Left renal cortex interstitium (tissue), 4 donors: ENCODE results near the gene ADGRB2. TPM values are rescaled to one million over a fixed set of nuclear protein-coding genes. Genes with fewer than 3 reads are reported as not detected.

ENCODE experiments used
- DNase-seq, 4 donors: peaks; one replicate each; pipeline ENCODE4 v3.0.0-alpha.2; 2013; ENCODE audit warnings: low read depth in 4 of 4, low spot score in 2 of 4, missing footprints in 1 of 4
- polyA plus RNA-seq, 4 donors: library from polyadenylated mRNA; unstranded; fragments of 120-200 nt; gene quantifications; one replicate each; pipeline ENCODE4 v1.2.1, GENCODE V29; 2013; ENCODE audit not compliant: insufficient read length in 4 of 4

ADGRB2 gene
- polyA plus RNA-seq, 4 donors = 9.7 to 18.7 (median 17.9) TPM

GRCh38 chr1:31765516-31765915, 1.4 kb upstream of the ADGRB2 start:
- no peak for DNase-seq

GRCh38 chr1:31765041-31765467, 914 bp upstream of the ADGRB2 start:
- no peak for DNase-seq

- DNase-seq = no peak
These were observed 349 bp downstream of the ADGRB2 start for GRCh38 chr1:31763671-31764311.

GRCh38 chr1:31762726-31763670, 1.1 kb downstream of the ADGRB2 start:
- no peak for DNase-seq

GRCh38 chr1:31762323-31762722, 1.8 kb downstream of the ADGRB2 start:
- no peak for DNase-seq

GRCh38 chr1:31761883-31762282, 2.3 kb downstream of the ADGRB2 start:
- no peak for DNase-seq

- DNase-seq = no peak
These were observed 3.4 kb downstream of the ADGRB2 start for GRCh38 chr1:31760471-31761470.

- DNase-seq = no peak
These were observed 4.7 kb downstream of the ADGRB2 start for GRCh38 chr1:31759298-31760023.

GRCh38 chr1:31758823-31759222, 5.3 kb downstream of the ADGRB2 start:
- no peak for DNase-seq

GRCh38 chr1:31757989-31758388, 6.2 kb downstream of the ADGRB2 start:
- no peak for DNase-seq

- DNase-seq = no peak
These were observed 6.9 kb downstream of the ADGRB2 start for GRCh38 chr1:31757204-31757679.

- DNase-seq = no peak
These were observed 7.6 kb downstream of the ADGRB2 start for GRCh38 chr1:31756578-31756977.

- DNase-seq = no peak
These were observed 8.2 kb downstream of the ADGRB2 start for GRCh38 chr1:31755850-31756492.

GRCh38 chr1:31755197-31755611, 8.9 kb downstream of the ADGRB2 start:
- no peak for DNase-seq

- no peak for DNase-seq
These were observed 9.7 kb downstream of the ADGRB2 start for GRCh38 chr1:31754397-31754796.

GRCh38 chr1:31753707-31754349, 10.3 kb downstream of the ADGRB2 start:
- no peak for DNase-seq

- no peak for DNase-seq
These were observed 11.1 kb downstream of the ADGRB2 start for GRCh38 chr1:31752952-31753475.

GRCh38 chr1:31752258-31752657, 11.9 kb downstream of the ADGRB2 start:
- no peak for DNase-seq
